MG63 (cell line): ENCODE data around the gene HCN4. TPM values are rescaled to one million over a fixed set of nuclear protein-coding genes. Genes with fewer than 3 reads are reported as not detected.
A peak's percentile ranks its signal among the peaks of the same experiment; 100 is the strongest.
"Not testable (repeated sequence)": the region's sequence is repeated elsewhere in the genome, so short reads cannot be mapped to it uniquely, and the experiment has no call there.

Experiments
- DNase-seq: peaks from one replicate; pipeline ENCODE4 v3.0.0-alpha.2; 2020
- H3K27me3 ChIP-seq: fragments of 250-450 bp; sonication (Bioruptor Pico); 2 replicates; pipeline ENCODE4 v1.5.1; 2020; ENCODE audit warnings: mild to moderate bottlenecking, moderate library complexity
- H3K36me3 ChIP-seq: fragments of 250-450 bp; sonication (Bioruptor Pico); 2 replicates; pipeline ENCODE4 v1.5.1; 2020; ENCODE audit warnings: mild to moderate bottlenecking, moderate library complexity
- H3K4me3 ChIP-seq: fragments of 250-450 bp; sonication (Bioruptor Pico); 2 replicates; pipeline ENCODE4 v1.5.1; 2020; ENCODE audit warnings: mild to moderate bottlenecking, moderate library complexity
- H3K9me3 ChIP-seq: fragments of 250-450 bp; sonication (Bioruptor Pico); 2 replicates; pipeline ENCODE4 v1.5.1; 2020; ENCODE audit warnings: mild to moderate bottlenecking, moderate library complexity
- total RNA-seq: library from RNA; depleted of rRNA; stranded (reverse); fragments of >200 nt; shearing (Covaris generic); gene quantifications from 2 replicates; pipeline ENCODE4 v1.2.3, GENCODE V29; 2014; ENCODE audit warnings: low replicate concordance; rRNA removed

HCN4 gene
- total RNA-seq, result not detected in 2 replicates

DNA sequence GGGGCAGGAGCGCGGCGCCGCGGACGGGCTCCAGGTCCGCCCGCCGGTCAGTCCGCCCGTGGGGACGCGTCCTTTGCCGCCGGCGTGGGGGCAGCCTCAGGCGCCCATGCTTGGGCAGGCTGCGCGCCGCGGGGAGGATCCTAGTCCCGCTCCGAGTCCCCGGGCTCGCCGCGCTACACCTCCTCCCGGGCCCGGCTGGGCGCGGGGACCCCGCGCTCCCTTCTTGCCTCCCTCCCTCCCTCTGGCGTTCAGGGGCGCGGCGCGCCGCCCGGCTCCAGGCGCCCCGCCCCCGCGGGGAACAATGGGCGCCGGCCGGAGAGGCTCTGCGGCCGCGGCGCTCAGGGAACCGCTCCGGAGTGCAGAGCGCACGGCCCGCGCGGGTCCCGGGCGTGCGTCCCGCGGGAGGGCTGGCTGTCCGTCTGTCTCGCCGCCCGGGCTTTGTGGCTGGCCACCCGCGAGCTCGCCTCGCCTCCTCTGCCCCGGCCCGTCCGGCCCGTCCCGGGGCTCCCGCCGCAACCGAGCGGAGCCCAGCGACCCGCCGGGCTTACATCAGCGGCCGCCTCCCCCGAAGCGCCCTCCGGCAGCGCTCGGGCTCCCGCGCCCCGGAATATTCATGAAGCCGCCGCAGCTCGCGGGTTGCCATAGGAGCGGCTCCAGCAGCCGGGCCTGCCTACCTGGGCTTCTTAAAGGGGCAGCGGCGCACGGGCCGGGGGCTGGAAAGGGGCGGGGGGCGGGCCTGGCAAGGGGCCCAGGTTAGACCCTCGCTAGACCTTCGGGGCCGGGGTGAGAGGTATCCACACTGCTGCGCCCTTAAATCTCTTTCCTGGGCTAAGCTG, at the start of gene HCN4:
Gene HCN4 (minus strand): TSS at position 658 of the 836 bp plus-strand sequence. CDS start 688 bp downstream, outside the sequence.
- peak; percentile 13 for DNase-seq
- Histone ChIP-seq H3K4me3 (peak within 1 kb of the TSS; percentile 19; the same call in 1 of the 2 replicates), H3K27me3 (peaks cover 38% of the 10 kb centered on the region), H3K9me3 (no peaks in the 10 kb centered on the region), H3K36me3 (no peaks in the 10 kb centered on the region)

DNA sequence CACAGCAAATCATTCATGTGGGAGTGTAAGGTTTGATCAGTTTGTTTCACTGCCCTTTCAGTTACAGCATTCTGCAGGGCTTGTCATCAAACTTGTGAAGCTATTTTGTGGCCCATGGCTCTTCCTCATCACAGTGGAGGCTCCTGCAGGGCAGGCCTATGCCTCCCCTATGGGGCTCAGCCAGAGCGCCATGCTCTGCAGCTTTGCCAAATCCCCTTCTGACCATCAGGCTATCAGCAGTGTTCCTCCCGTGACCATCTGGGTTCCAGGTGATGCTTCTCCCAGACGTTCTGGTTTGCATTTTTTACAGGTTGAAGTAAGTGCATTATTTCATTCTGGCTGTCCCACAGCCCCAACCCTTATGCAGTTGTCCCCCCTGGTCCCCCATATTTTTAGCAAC, 46.1 kb upstream of the HCN4 start:
- Histone ChIP-seq H3K27me3 (0 out of 2 replicates have a peak, but pooled peaks cover 2% of the 10 kb centered on the region), H3K9me3 (no peaks in the 10 kb centered on the region), H3K36me3 (no peaks in the 10 kb centered on the region), H3K4me3 (no peak overlapping the region)
- no peak for DNase-seq

DNA sequence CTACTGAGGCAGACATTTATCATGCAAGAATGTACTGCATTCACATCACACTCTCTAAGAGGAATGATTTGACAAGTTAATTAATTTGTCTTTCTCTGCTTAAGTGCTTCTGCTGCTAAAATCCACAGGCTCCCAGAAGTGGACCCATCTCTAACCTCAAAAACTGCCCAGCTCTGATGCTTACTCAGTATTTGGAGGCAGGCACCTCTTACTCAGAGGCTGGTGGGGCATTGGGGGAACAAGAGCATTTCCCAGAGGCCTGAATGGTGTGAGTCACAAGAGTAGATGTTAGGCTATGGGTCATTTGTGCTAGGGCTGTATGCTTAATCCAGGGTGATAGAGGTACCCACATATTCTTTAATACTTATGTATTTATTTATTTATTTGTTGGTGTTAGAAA, 34.4 kb upstream of the HCN4 start:
- Histone ChIP-seq H3K27me3 (no peaks in the 10 kb centered on the region; the same call in 1 of the 2 replicates), H3K4me3 (no peak overlapping the region), H3K36me3 (no peaks in the 10 kb centered on the region), H3K9me3 (no peaks in the 10 kb centered on the region)
- no peak for DNase-seq

- H3K27me3 ChIP-seq, DNase-seq, H3K9me3 ChIP-seq, H3K36me3 ChIP-seq, H3K4me3 ChIP-seq: not testable (repeated sequence)
Measured at GRCh38 chr15:73400222-73400621, 31.5 kb upstream of the HCN4 start.

DNA sequence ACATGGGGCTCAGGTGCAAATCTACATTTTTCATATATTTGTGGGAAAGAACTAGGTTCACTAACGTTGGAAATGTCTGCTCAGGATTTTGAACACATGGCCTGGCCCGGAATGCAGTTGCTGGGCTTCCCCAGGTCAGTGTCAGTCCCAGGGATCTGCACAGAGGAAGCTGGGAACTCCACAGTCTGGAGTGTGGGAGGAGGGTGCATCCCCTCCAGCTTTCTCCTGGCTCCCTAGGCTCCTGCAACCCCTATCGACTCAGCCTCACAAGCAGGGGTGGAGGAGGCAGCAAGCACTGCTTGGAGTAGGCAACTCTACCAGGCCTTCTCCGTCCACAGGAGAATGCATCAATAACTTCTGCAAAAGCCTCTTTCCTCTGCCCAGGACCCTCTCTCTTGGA, 30.1 kb upstream of the HCN4 start:
- H3K9me3 ChIP-seq, result no peaks in the 10 kb centered on the region
- no peaks in the 10 kb centered on the region; the same call in 1 of the 2 replicates for H3K27me3 ChIP-seq
- H3K4me3 ChIP-seq, result no peak overlapping the region
- no peaks in the 10 kb centered on the region for H3K36me3 ChIP-seq
- no peak for DNase-seq

DNA sequence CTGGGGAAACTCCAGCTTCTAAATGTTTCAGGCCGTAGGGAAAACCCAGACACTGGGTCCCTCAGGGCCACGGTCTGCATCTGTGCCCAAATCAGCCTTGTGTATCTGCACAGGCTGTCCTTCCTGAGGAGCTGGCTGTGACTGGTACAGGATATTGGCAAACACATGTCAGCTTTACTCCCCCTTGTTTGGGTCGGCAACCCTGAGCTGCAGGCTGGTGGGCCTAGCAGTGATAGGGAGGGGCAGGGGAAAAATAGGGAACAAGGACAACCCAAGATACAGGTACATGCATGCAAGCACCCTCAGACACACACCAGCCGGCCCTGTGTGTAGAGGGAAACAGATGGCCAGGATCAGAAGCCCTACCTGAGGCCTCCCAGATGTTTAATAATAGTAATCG, 28.7 kb upstream of the HCN4 start:
- Histone ChIP-seq H3K36me3 (no peaks in the 10 kb centered on the region), H3K27me3 (no peaks in the 10 kb centered on the region), H3K4me3 (no peak overlapping the region), H3K9me3 (no peaks in the 10 kb centered on the region)
- no peak for DNase-seq

- Histone ChIP-seq H3K27me3 (no peaks in the 10 kb centered on the region), H3K4me3 (no peak overlapping the region), H3K36me3 (no peaks in the 10 kb centered on the region), H3K9me3 (no peaks in the 10 kb centered on the region)
- DNase-seq, result no peak
Measured at GRCh38 chr15:73395671-73396070, 26.9 kb upstream of the HCN4 start.

- H3K36me3 ChIP-seq, result no peaks in the 10 kb centered on the region
- DNase-seq, result peak; percentile 24
- no peak overlapping the region for H3K4me3 ChIP-seq
- no peaks in the 10 kb centered on the region for H3K27me3 ChIP-seq
- no peaks in the 10 kb centered on the region for H3K9me3 ChIP-seq
Measured at GRCh38 chr15:73394782-73395181, 26.0 kb upstream of the HCN4 start.

GRCh38 chr15:73393336-73393735, 24.6 kb upstream of the HCN4 start:
- Histone ChIP-seq H3K27me3 (no peaks in the 10 kb centered on the region), H3K36me3 (no peaks in the 10 kb centered on the region), H3K9me3 (0 out of 2 replicates have a peak, but pooled peaks cover 3% of the 10 kb centered on the region), H3K4me3 (no peak overlapping the region)
- no peak for DNase-seq

DNA sequence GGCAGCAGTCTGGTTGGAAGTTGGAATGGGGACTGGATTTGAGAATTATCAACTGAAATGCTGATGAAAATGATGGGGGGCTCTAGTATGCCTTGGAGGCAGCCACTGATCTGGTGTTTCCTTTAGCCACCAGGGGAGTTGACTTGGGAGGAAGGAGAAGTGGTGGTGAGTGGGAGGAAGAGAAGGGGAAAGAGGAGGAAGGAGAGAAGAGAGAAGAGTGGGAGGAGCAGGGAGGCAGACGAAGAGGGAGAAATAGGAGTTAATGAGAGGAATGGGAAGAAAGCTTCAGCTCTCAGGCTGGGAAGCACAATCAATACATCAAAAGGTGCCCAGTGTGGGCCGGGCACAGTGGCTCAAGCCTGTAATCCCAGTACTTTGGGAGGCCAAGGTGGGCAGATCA, 23.3 kb upstream of the HCN4 start:
- no peak for DNase-seq
- no peak overlapping the region for H3K4me3 ChIP-seq
- 0 out of 2 replicates have a peak, but pooled peaks cover 3% of the 10 kb centered on the region for H3K9me3 ChIP-seq
- no peaks in the 10 kb centered on the region for H3K36me3 ChIP-seq
- no peaks in the 10 kb centered on the region for H3K27me3 ChIP-seq

- H3K27me3 ChIP-seq, result no peaks in the 10 kb centered on the region
- no peaks in the 10 kb centered on the region for H3K36me3 ChIP-seq
- no peak overlapping the region for H3K4me3 ChIP-seq
- no peak for DNase-seq
- H3K9me3 ChIP-seq, result 0 out of 2 replicates have a peak, but pooled peaks cover 3% of the 10 kb centered on the region
Measured at GRCh38 chr15:73391128-73391872, 22.5 kb upstream of the HCN4 start.

DNA sequence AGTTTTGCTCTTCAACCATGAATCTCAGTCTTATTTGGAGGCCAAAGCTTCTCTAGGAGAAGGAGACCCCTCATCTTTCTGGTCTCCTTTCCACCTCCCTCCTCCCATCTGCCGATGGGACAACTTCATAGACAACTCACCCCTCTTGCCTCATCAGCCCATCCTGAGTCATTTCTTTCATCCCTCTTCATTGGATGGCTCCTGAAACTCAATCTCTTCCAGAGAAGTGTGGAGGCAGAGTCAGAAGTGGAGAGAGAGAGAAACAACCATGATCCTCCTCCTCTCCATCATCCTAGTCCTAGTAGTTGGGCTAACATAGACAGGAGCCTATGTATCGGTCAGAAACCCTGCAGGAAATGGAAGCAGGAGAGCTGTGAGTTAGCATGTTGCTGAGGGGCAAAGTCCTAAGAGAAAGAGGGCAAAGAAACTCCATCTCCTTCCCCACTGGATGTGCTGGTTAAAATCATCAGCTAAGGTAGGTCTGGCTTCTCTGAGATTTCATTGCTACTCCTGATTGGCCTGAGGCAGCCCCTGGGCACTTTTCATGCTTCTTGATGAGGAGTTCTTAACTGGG, 21.3 kb upstream of the HCN4 start:
- Histone ChIP-seq H3K4me3 (no peak overlapping the region), H3K9me3 (0 out of 2 replicates have a peak, but pooled peaks cover 3% of the 10 kb centered on the region)
- DNase-seq, result no peak

DNA sequence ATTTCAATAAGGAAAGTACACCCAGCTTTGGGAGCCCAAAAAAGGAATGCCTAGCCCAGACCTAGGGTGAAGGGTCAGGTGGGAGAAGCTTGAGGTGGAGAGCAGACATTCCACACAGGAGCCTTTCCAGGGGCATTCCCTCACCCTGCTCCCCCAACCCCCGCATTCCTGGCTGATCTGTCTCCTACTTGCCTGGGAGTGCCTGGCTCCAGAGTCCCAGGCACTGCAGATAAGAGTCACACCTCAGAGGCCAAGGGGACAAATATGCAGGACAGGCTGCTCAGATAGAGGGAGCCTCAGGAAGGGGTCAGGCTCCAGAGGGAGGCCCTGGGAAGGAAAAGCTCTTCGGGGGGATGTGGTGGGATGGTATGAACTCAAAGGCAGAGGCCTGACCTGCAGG, 20.8 kb upstream of the HCN4 start:
- Histone ChIP-seq H3K27me3 (no peaks in the 10 kb centered on the region; the same call in 1 of the 2 replicates), H3K9me3 (0 out of 2 replicates have a peak, but pooled peaks cover 3% of the 10 kb centered on the region), H3K36me3 (no peaks in the 10 kb centered on the region), H3K4me3 (no peak overlapping the region)
- DNase-seq, result no peak

More for the DNA sequence above, 21.3 kb upstream of the HCN4 start:
- Histone ChIP-seq H3K27me3 (no peaks in the 10 kb centered on the region), H3K36me3 (no peaks in the 10 kb centered on the region)

DNA sequence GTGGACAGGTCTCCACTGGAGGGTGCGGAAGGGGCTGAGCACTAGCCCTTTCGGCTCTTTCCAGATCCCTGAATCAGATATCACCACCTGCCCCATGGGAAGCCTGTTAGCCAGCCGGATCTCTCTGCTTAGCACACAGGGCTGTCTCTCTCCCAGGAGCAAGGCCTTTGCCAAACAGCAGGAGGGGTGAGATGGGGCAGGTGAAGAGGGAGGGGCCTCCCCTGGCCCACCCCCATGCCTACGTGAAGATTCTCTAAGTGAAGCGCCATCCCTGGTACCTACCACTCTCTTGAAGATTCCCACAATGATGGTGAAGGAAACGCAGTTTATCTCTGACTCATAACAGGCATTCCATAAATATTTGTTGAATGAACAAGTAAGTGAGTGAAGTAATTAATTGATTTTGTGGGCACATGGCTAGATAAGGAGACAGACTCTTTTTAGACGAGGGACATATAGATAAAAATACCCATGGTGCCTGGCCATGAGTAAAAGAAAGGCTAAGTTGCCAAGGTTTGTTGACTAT, 19.6 kb upstream of the HCN4 start:
- Histone ChIP-seq H3K27me3 (no peaks in the 10 kb centered on the region; the same call in 1 of the 2 replicates), H3K9me3 (0 out of 2 replicates have a peak, but pooled peaks cover 3% of the 10 kb centered on the region), H3K4me3 (no peak overlapping the region), H3K36me3 (no peaks in the 10 kb centered on the region)
- no peak for DNase-seq

GRCh38 chr15:73387507-73388255, 18.9 kb upstream of the HCN4 start:
- DNase-seq, result no peak
- Histone ChIP-seq H3K36me3 (no peaks in the 10 kb centered on the region), H3K27me3 (no peaks in the 10 kb centered on the region; the same call in 1 of the 2 replicates), H3K4me3 (no peak overlapping the region), H3K9me3 (0 out of 2 replicates have a peak, but pooled peaks cover 3% of the 10 kb centered on the region)
